Smooth muscle cell (in vitro differentiated cells): ENCODE results near the gene VPS9D1. TPM values are rescaled to one million over a fixed set of nuclear protein-coding genes. Genes with fewer than 3 reads are reported as not detected.
A peak's percentile ranks its signal among the peaks of the same experiment; 100 is the strongest.

Experiments used
- DNase-seq: peaks from one replicate; lab custom pipeline; 2025; ENCODE audit not compliant: unreplicated experiment; lab: John Stamatoyannopoulos, UW
- H2AFZ ChIP-seq: fragments of 200-600 bp; sonication (generic); 2 replicates; pipeline ENCODE4 v1.6.0; 2016; ENCODE audit warnings: antibody characterized with exemption, low read depth, mild to moderate bottlenecking
- H3F3A ChIP-seq: fragments of 200-600 bp; sonication (generic); 2 replicates; pipeline ENCODE4 v1.6.0; 2017; ENCODE audit warnings: antibody characterized with exemption, low read depth
- H3K27ac ChIP-seq: fragments of 200-600 bp; sonication (generic); 2 replicates; pipeline ENCODE4 v1.5.1; 2016; ENCODE audit warnings: low read depth, mild to moderate bottlenecking
- H3K27me3 ChIP-seq: fragments of 200-600 bp; sonication (generic); 2 replicates; pipeline ENCODE4 v1.6.1; 2016; ENCODE audit warnings: low read depth, mild to moderate bottlenecking
- H3K36me3 ChIP-seq: fragments of 200-600 bp; sonication (generic); 2 replicates; pipeline ENCODE4 v1.5.1; 2016; ENCODE audit warnings: low read depth
- H3K4me1 ChIP-seq: fragments of 200-600 bp; sonication (generic); 2 replicates; pipeline ENCODE4 v1.5.1; 2016; ENCODE audit warnings: low read depth
- H3K4me2 ChIP-seq: fragments of 200-600 bp; sonication (generic); 2 replicates; pipeline ENCODE4 v1.6.0; 2016; ENCODE audit warnings: mild to moderate bottlenecking
- H3K4me3 ChIP-seq: fragments of 200-600 bp; sonication (generic); 2 replicates; pipeline ENCODE4 v1.5.1; 2016; ENCODE audit warnings: mild to moderate bottlenecking
- H3K79me2 ChIP-seq: fragments of 200-600 bp; sonication (generic); 2 replicates; pipeline ENCODE4 v1.6.0; 2016; ENCODE audit warnings: low read depth, mild to moderate bottlenecking
- H3K9ac ChIP-seq: fragments of 200-600 bp; sonication (generic); 2 replicates; pipeline ENCODE4 v1.6.0; 2016; ENCODE audit warnings: low read depth
- H3K9me3 ChIP-seq: fragments of 200-600 bp; sonication (generic); replicated peaks from 2 replicates; pipeline ENCODE4 v1.5.1; 2016; ENCODE audit warnings: low read depth
- H4K20me1 ChIP-seq: fragments of 200-600 bp; sonication (generic); 2 replicates; pipeline ENCODE4 v1.6.0; 2016; ENCODE audit warnings: low read depth
- WGBS: methylation state at CpG from one replicate; pipeline ENCODE4 v1.1.7; 2016; ENCODE audit warnings: low lambda C conversion rate; 5-methylcytosine and 5-hydroxymethylcytosine counted together
- polyA plus RNA-seq: library from polyadenylated mRNA; unstranded; fragments of >200 nt; fragmentation: Nextera tagmentation; extraction: Ambion mirVana; gene quantifications from 2 replicates; pipeline ENCODE4 v1.2.1, GENCODE V29; 2016
- total RNA-seq: library from RNA; depleted of rRNA; stranded (reverse); fragments of >200 nt; gene quantifications from 2 replicates; pipeline ENCODE4 v1.2.3, GENCODE V29; 2014
- TF ChIP-seq, protein P1 (sequence below): fragments of 200-600 bp; sonication (generic); IDR thresholded peaks from 2 replicates; pipeline ENCODE4 v1.5.1; 2017; ENCODE audit warnings: borderline replicate concordance, mild to moderate bottlenecking, antibody characterized with exemption; ENCODE audit not compliant: insufficient read depth, poor library complexity, severe bottlenecking

Gene VPS9D1
- total and polyA plus RNA-seq, 2 experiments from 2014 or later = 10.6 to 15.7 TPM

DNA sequence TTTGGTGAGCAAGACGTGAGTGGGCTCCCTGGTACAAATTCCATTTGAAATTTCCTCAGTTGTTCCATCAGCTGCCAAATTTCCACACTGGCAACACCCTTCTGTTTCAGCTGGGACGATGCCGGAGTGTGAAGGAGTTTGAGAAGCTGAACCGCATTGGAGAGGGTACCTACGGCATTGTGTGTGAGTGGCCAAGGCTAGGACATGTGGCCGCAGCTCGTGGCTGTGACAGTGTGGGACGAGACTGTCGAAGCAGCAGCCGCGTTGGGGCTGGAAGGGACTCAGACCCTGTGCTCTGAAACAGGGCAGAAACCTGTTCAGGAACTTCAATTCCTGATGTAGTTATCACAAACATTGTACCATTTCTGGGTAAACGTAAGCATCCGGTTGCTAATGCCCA lies 31.6 kb downstream of the VPS9D1 start:
- no peak overlapping the region for H2AFZ ChIP-seq
- TF ChIP-seq, protein P1, sequence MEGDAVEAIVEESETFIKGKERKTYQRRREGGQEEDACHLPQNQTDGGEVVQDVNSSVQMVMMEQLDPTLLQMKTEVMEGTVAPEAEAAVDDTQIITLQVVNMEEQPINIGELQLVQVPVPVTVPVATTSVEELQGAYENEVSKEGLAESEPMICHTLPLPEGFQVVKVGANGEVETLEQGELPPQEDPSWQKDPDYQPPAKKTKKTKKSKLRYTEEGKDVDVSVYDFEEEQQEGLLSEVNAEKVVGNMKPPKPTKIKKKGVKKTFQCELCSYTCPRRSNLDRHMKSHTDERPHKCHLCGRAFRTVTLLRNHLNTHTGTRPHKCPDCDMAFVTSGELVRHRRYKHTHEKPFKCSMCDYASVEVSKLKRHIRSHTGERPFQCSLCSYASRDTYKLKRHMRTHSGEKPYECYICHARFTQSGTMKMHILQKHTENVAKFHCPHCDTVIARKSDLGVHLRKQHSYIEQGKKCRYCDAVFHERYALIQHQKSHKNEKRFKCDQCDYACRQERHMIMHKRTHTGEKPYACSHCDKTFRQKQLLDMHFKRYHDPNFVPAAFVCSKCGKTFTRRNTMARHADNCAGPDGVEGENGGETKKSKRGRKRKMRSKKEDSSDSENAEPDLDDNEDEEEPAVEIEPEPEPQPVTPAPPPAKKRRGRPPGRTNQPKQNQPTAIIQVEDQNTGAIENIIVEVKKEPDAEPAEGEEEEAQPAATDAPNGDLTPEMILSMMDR = no peak
- H3K36me3 ChIP-seq = no peaks in the 10 kb centered on the region
- H3K27ac ChIP-seq = no peak overlapping the region
- DNase-seq = no peak
- no peak overlapping the region for H3K4me2 ChIP-seq
- 99% methylated on average over 13 of the region's 13 CpGs for WGBS
- no peaks in the 10 kb centered on the region for H3F3A ChIP-seq
- H3K9me3 ChIP-seq = no peaks in the 10 kb centered on the region
- no peaks in the 10 kb centered on the region for H4K20me1 ChIP-seq
- peaks cover 8% of the 10 kb centered on the region for H3K4me1 ChIP-seq
- H3K9ac ChIP-seq = no peak overlapping the region
- H3K79me2 ChIP-seq = peaks cover 19% of the 10 kb centered on the region
- no peak overlapping the region for H3K4me3 ChIP-seq
- no peaks in the 10 kb centered on the region for H3K27me3 ChIP-seq

DNA sequence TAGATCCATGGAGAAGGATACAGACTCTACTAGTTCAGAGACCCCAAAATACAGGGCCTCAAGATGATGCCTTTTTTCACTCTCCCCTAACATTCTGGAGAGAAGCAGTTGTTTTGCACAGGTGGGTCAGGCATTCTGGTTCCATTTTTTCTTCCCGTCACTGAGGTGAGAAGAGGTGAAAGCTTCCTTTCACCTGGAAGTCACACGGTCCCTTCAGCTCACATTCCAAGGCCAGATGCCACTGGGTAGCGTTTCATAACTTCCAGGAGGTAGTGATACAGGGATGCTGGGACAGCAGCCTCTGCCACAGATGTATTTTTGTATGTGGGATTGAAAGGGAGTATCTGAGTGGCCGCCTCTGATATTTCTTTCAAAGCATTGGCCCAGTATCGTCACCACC lies 32.3 kb downstream of the VPS9D1 start:
- no peak overlapping the region for H3K27ac ChIP-seq
- no peak overlapping the region for H3K4me2 ChIP-seq
- H3K27me3 ChIP-seq = no peaks in the 10 kb centered on the region
- H3F3A ChIP-seq = no peaks in the 10 kb centered on the region
- no peaks in the 10 kb centered on the region for H3K36me3 ChIP-seq
- no peaks in the 10 kb centered on the region for H4K20me1 ChIP-seq
- TF ChIP-seq, protein P1 = no peak
- peaks cover 19% of the 10 kb centered on the region for H3K79me2 ChIP-seq
- DNase-seq = no peak
- no peak overlapping the region for H2AFZ ChIP-seq
- WGBS = 97% methylated on average over 5 of the region's 5 CpGs
- H3K9me3 ChIP-seq = no peaks in the 10 kb centered on the region
- no peak overlapping the region for H3K4me3 ChIP-seq
- H3K4me1 ChIP-seq = peaks cover 8% of the 10 kb centered on the region
- no peak overlapping the region for H3K9ac ChIP-seq

DNA sequence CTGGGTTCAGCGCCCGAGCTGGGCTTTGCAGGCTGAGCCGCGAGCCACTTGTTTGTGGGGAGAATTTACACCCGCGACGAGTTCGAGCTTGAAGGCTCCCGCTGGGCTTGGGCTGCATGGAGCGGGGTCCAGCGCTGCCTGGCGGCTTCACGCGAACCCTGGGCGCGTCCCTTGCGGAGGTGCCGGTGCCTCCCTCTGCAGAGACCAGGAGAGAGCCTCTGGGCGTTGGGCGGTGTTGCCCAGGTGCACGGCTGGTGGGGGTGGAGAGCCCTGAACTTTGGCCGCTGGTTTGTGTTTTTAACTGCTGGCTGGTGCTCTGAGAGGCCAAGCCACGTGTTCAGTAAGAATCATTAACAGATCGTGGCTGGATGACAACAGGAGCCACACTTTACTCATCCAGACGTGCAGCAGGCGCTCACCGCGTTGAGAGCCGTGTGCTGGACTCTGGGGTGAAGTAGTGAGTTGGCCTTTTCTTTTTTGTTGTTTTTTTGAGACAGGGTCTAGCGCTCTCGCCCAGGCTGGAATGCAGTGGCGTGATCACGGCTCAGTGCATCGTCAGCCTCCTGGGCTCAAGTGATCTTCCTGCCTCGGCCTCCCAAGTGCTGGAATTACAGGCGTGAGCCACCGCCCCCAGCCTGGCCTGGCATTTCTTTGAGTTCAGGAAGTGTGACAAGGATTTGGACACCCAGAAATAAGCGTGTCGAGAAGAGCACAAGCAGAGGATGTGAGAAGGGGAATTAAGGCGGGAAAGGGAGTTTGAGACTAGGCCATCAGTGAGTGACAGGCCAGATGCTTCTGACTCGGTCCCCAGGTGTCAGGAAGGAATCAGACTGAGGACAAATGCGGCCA lies 33.4 kb downstream of the VPS9D1 start:
- peak; percentile 59 for DNase-seq
- Histone ChIP-seq H3K36me3 (no peaks in the 10 kb centered on the region), H4K20me1 (no peaks in the 10 kb centered on the region), H3K4me3 (peak overlapping the region; percentile 92), H3K4me1 (peaks cover 8% of the 10 kb centered on the region), H2AFZ (no peak overlapping the region), H3K4me2 (peak overlapping the region; percentile 98), H3K27ac (peak overlapping the region; percentile 78), H3K9me3 (no peaks in the 10 kb centered on the region), H3K79me2 (peaks cover 19% of the 10 kb centered on the region), H3F3A (no peaks in the 10 kb centered on the region), H3K9ac (peak overlapping the region; percentile 71), H3K27me3 (no peaks in the 10 kb centered on the region)
- TF ChIP-seq, protein P1 = no peak
- WGBS = 22% methylated on average over 42 of the region's 42 CpGs
